Adrenal gland (tissue), 12 donors: ENCODE measurements around the gene RSU1. TPM values are rescaled to one million over a fixed set of nuclear protein-coding genes. Genes with fewer than 3 reads are reported as not detected.

Experiments
- DNase-seq, 7 donors: peaks; one replicate each; pipeline ENCODE4 v3.0.0-alpha.2; 2019 to 2020
- H3K27ac ChIP-seq, 5 donors: fragments of 200-600 bp; sonication (generic) in 4 of 5; 1 replicate in 3 of 5; 2 replicates in 2 of 5; pipeline versions ENCODE4 v1.5.1 to v1.8.0; 2016 to 2020; ENCODE audit warnings: mild to moderate bottlenecking in 1 of 5
- H3K27me3 ChIP-seq: fragments of 200-600 bp; 2 replicates; pipeline ENCODE4 v1.8.0; 2021
- H3K36me3 ChIP-seq, 2 donors: fragments of 200-600 bp; replicated peaks in 1 of 2; 1 replicate in 1 of 2; 2 replicates in 1 of 2; pipeline versions ENCODE4 v1.5.1 to v1.8.0; 2018 to 2022
- H3K4me1 ChIP-seq, 2 donors: fragments of 200-600 bp; replicated peaks in 1 of 2; 1 replicate in 1 of 2; 2 replicates in 1 of 2; pipeline versions ENCODE4 v1.5.1 to v1.8.0; 2018 to 2021
- H3K4me3 ChIP-seq, 4 donors: fragments of 200-600 bp; sonication (generic) in 3 of 4; one replicate each; pipeline ENCODE4 v1.5.1; 2016 to 2018
- H3K9me3 ChIP-seq, 3 donors: fragments of 200-600 bp; sonication (generic) in 1 of 3; replicated peaks in 1 of 3; 1 replicate in 2 of 3; 2 replicates in 1 of 3; pipeline versions ENCODE4 v1.5.1 to v1.8.0; 2016 to 2021
- POLR2A ChIP-seq, 2 donors: fragments of 450-650 bp; IDR thresholded peaks; one replicate each; pipeline ENCODE4 v1.6.1; 2017; ENCODE audit warnings: antibody characterized with exemption in 2 of 2, mild to moderate bottlenecking in 2 of 2, moderate library complexity in 1 of 2
- WGBS, 4 donors: extraction: QIAGEN DNeasy Blood & Tissue Kit in 2 of 4; methylation state at CpG; one replicate each; pipeline versions ENCODE4 v1.1.5 to v1.1.7; 2013 to 2017; 5-methylcytosine and 5-hydroxymethylcytosine counted together
- intact Hi-C, 2 donors: fragments of 100-400 bp; cut with DNase I; formaldehyde crosslinking; loops; one replicate each; pipeline versions ENCODE4 v1.14.1 to v1.15.0; 2022 to 2023
- polyA plus RNA-seq, 3 donors: library from polyadenylated mRNA; stranded (reverse); fragments of 200-250 nt in 2 of 3; fragments of 350-450 nt in 1 of 3; fragmentation: Illumina TruSeq in 1 of 3; extraction: RNeasy Lipid Tissue Mini Kit (QIAGEN cat#74804) in 1 of 3; gene quantifications; one replicate each; pipeline ENCODE4 v1.2.3, GENCODE V29; 2013 to 2014
- total RNA-seq, 9 donors: library from RNA; depleted of rRNA in 4 of 9; stranded (reverse); fragments of >200 nt in 4 of 9; fragments of 120-200 nt in 1 of 9; fragmentation: NEBNext Ultra II Directional in 1 of 9; extraction: Animal tissue kit (Norgen Biotek cat#: 25700) in 1 of 9; gene quantifications; one replicate each; pipeline versions ENCODE4 v1.1.0 to v1.2.4, GENCODE V29; 2013 to 2023
- TF ChIP-seq, protein P1 (sequence below), 6 experiments: fragments of 450-650 bp in 4 of 6; fragments of 200-600 bp in 2 of 6; sonication (generic) in 1 of 6; IDR thresholded peaks; 1 replicate in 5 of 6; 2 replicates in 1 of 6; pipeline versions ENCODE4 v1.5.1 to v1.8.0; 2016 to 2021; ENCODE audit warnings: antibody characterized with exemption in 6 of 6, mild to moderate bottlenecking in 2 of 6, moderate library complexity in 1 of 6
- donor health status: healthy with polysubstance abuse.
- donor health status: Bipolar disorder and iron deficiency.
- donor health status: DM: yes; HTN: yes; CAD: no.
- donor health status: DM: no; HTN: no; CAD: no.
- donor health status: DM: no; HTN: no; CAD: no.
- donor health status: DM: yes; HTN: yes; CAD: no.

The RSU1 gene
- total and polyA plus RNA-seq, 12 donors = 15.6 to 96.8 (median 41.7) TPM

DNA sequence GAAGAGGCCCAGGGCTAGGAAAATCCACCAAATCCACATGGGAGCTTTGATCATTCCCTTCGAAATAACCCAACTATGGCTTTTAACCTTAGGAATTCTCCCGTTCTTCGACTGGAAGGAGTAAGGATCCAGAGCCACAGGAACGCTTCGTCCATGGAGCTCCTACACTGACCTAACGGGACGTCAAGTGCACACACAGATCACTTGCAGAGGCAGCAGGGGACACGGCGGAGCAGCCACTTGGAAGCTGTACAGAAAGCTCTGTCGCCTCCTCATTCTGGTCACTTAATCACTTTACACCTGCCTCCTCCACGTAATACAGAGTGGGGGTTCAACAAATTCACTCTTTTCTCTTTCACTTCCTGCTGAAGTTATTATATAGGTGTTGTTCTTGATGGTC is 43.9 kb downstream of the RSU1 start:
- intact Hi-C loops = no loop called here
- Histone ChIP-seq H3K4me1 (no peaks in the 10 kb centered on the region), H3K36me3 (no peaks in the 10 kb centered on the region), H3K4me3 (no peak overlapping the region), H3K27me3 (no peaks in the 10 kb centered on the region), H3K27ac (no peak overlapping the region), H3K9me3 (no peaks in the 10 kb centered on the region)
- TF ChIP-seq POLR2A (IDR thresholded peaks at IDR 0.05) = no peak
- DNase-seq = no peak
- WGBS, 4 donors = 88 to 91% (median 89%) methylated on average over 11 of the region's 11 CpGs

GRCh38 chr10:16770670-16771069 is 46.6 kb downstream of the RSU1 start:
- 88 to 97% (median 93%) methylated on average over 5 to 6 of the region's 6 CpGs for WGBS, 4 donors
- Histone ChIP-seq H3K9me3 (no peaks in the 10 kb centered on the region), H3K27ac (no peak overlapping the region), H3K4me3 (no peak overlapping the region), H3K36me3 (no peaks in the 10 kb centered on the region), H3K4me1 (no peaks in the 10 kb centered on the region), H3K27me3 (no peaks in the 10 kb centered on the region)
- no peak for DNase-seq
- intact Hi-C loops = no loop called here
- TF ChIP-seq, protein P1, sequence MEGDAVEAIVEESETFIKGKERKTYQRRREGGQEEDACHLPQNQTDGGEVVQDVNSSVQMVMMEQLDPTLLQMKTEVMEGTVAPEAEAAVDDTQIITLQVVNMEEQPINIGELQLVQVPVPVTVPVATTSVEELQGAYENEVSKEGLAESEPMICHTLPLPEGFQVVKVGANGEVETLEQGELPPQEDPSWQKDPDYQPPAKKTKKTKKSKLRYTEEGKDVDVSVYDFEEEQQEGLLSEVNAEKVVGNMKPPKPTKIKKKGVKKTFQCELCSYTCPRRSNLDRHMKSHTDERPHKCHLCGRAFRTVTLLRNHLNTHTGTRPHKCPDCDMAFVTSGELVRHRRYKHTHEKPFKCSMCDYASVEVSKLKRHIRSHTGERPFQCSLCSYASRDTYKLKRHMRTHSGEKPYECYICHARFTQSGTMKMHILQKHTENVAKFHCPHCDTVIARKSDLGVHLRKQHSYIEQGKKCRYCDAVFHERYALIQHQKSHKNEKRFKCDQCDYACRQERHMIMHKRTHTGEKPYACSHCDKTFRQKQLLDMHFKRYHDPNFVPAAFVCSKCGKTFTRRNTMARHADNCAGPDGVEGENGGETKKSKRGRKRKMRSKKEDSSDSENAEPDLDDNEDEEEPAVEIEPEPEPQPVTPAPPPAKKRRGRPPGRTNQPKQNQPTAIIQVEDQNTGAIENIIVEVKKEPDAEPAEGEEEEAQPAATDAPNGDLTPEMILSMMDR (IDR thresholded peaks at IDR 0.05) = no peak
- no peak for TF ChIP-seq POLR2A (IDR thresholded peaks at IDR 0.05)

GRCh38 chr10:16770141-16770540 is 47.1 kb downstream of the RSU1 start:
- H3K27ac ChIP-seq = no peak overlapping the region
- no peak for TF ChIP-seq POLR2A (IDR thresholded peaks at IDR 0.05)
- TF ChIP-seq, protein P1 (IDR thresholded peaks at IDR 0.05) = no peak
- no peaks in the 10 kb centered on the region for H3K27me3 ChIP-seq
- intact Hi-C loops = no loop called here
- no peak overlapping the region for H3K4me3 ChIP-seq
- no peaks in the 10 kb centered on the region for H3K36me3 ChIP-seq
- no peaks in the 10 kb centered on the region for H3K9me3 ChIP-seq
- DNase-seq = no peak
- 92 to 98% (median 94%) methylated on average over 5 to 8 of the region's 8 CpGs for WGBS, 4 donors
- no peaks in the 10 kb centered on the region for H3K4me1 ChIP-seq

- Histone ChIP-seq H3K9me3 (no peaks in the 10 kb centered on the region), H3K27me3 (no peaks in the 10 kb centered on the region), H3K4me3 (no peak overlapping the region), H3K36me3 (no peaks in the 10 kb centered on the region), H3K27ac (no peak overlapping the region), H3K4me1 (no peaks in the 10 kb centered on the region)
- no peak for TF ChIP-seq POLR2A (IDR thresholded peaks at IDR 0.05)
- TF ChIP-seq, protein P1 (IDR thresholded peaks at IDR 0.05) = no peak
- intact Hi-C loops = no loop called here
- WGBS, 4 donors = 89 to 92% (median 90%) methylated on average over 7 of the region's 7 CpGs
- no peak for DNase-seq
Measured at GRCh38 chr10:16769331-16769730, 47.9 kb downstream of the RSU1 start.

- intact Hi-C loops = no loop called here
- 83 to 98% (median 97%) methylated on average over 2 to 5 of the region's 5 CpGs for WGBS, 4 donors
- Histone ChIP-seq H3K9me3 (no peaks in the 10 kb centered on the region), H3K27me3 (no peaks in the 10 kb centered on the region), H3K4me3 (no peak overlapping the region), H3K36me3 (no peaks in the 10 kb centered on the region), H3K4me1 (no peaks in the 10 kb centered on the region), H3K27ac (no peak overlapping the region)
- DNase-seq = no peak
- TF ChIP-seq, protein P1 (IDR thresholded peaks at IDR 0.05) = no peak
- no peak for TF ChIP-seq POLR2A (IDR thresholded peaks at IDR 0.05)
Measured at GRCh38 chr10:16768702-16769101, 48.5 kb downstream of the RSU1 start.
